Mucosa of descending colon (tissue), 3 donors: ENCODE measurements around the gene SLC39A7. TPM values are rescaled to one million over a fixed set of nuclear protein-coding genes. Genes with fewer than 3 reads are reported as not detected.

ENCODE experiments used
- microRNA-seq: library from miRNA; unstranded; fragments of <30 nt; microRNA quantifications from one replicate; pipeline ENCODE4, GENCODE V29; 2019
- total RNA-seq, 3 donors: library from RNA; stranded (reverse); fragmentation: NEBNext Ultra II Directional in 2 of 3; extraction: Animal tissue kit (Norgen Biotek cat#: 25700) in 2 of 3; gene quantifications; one replicate each; pipeline versions ENCODE4 v1.2.1 to v1.2.4, GENCODE V29; 2021 to 2023
- donor health status: DM: no; HTN: no; CAD: no; lungs with moderate emphysema.
- donor health status: DM: no; HTN: no; CAD: no.
- donor health status: DM: no; HTN: yes; CAD: no.

SLC39A7 gene
- total RNA-seq, 3 donors from 2014 or later: 96.9 to 159 (median 106) TPM

Small RNAs within 50 kb of the gene (microRNA-seq; reads per million reads assigned to microRNA genes)
- 7.7 reads per million, percentile 30 among the genes with 10 or more reads in this experiment for gene MIR219A1

Other genes starting within 250 kb of the SLC39A7 start
- 10 to 100 TPM; 12.4 to 48.5 (median 27.7) TPM for gene HLA-DMA, start 247.8 kb upstream of the SLC39A7 start, total RNA-seq
- gene BRD2, start 232.3 kb upstream of the SLC39A7 start, total RNA-seq: 100 to 1,000 TPM; 133 to 195 (median 168) TPM
- gene HLA-DOA, start 191.3 kb upstream of the SLC39A7 start, total RNA-seq: 1 to 10 TPM; 1.8 to 4.0 (median 3.2) TPM
- 10 to 100 TPM; 46.6 to 62.0 (median 49.9) TPM for gene HLA-DPA1, start 127.2 kb upstream of the SLC39A7 start, total RNA-seq
- 10 to 100 TPM; 31.2 to 55.0 (median 51.2) TPM for gene HLA-DPB1, start 124.9 kb upstream of the SLC39A7 start, total RNA-seq
- 1 to 10 TPM in 1 of 3 donors, under 1 TPM in 2; 0.27 to 1.1 (median 0.52) TPM for gene COL11A2, start 8.4 kb upstream of the SLC39A7 start, total RNA-seq
- gene RXRB, start 202 bp upstream of the SLC39A7 start, total RNA-seq: 10 to 100 TPM; 45.4 to 51.1 (median 51.1) TPM
- 10 to 100 TPM; 12.3 to 23.2 (median 19.7) TPM for gene HSD17B8, start 3.8 kb downstream of the SLC39A7 start, total RNA-seq
- 10 to 100 TPM; 28.4 to 45.1 (median 30.3) TPM for gene RING1, start 7.6 kb downstream of the SLC39A7 start, total RNA-seq
- gene VPS52, start 71.0 kb downstream of the SLC39A7 start, total RNA-seq: 10 to 100 TPM; 58.2 to 82.6 (median 72.7) TPM
- gene RPS18, start 71.2 kb downstream of the SLC39A7 start, total RNA-seq: 1,000 to 10,000 TPM; 1,579 to 1,936 (median 1,680) TPM
- 10 to 100 TPM; 21.6 to 41.7 (median 24.2) TPM for gene B3GALT4, start 76.3 kb downstream of the SLC39A7 start, total RNA-seq
- gene WDR46, start 88.4 kb downstream of the SLC39A7 start, total RNA-seq: 10 to 100 TPM; 25.5 to 37.9 (median 30.9) TPM
- gene PFDN6, start 88.7 kb downstream of the SLC39A7 start, total RNA-seq: 10 to 100 TPM; 37.9 to 50.1 (median 40.2) TPM
- gene RGL2, start 98.1 kb downstream of the SLC39A7 start, total RNA-seq: 10 to 100 TPM; 26.4 to 64.6 (median 38.9) TPM
- gene TAPBP, start 113.2 kb downstream of the SLC39A7 start, total RNA-seq: 100 to 1,000 TPM; 179 to 321 (median 258) TPM
- 10 to 100 TPM; 18.5 to 23.7 (median 20.1) TPM for gene ZBTB22, start 116.9 kb downstream of the SLC39A7 start, total RNA-seq
- 10 to 100 TPM; 34.7 to 46.1 (median 39.7) TPM for gene DAXX, start 122.1 kb downstream of the SLC39A7 start, total RNA-seq
- gene KIFC1, start 191.0 kb downstream of the SLC39A7 start, total RNA-seq: 10 to 100 TPM in 1 of 3 donors, 1 to 10 TPM in 2; 3.5 to 21.1 (median 6.3) TPM
- gene PHF1, start 210.1 kb downstream of the SLC39A7 start, total RNA-seq: 10 to 100 TPM; 29.9 to 96.5 (median 38.1) TPM
- gene CUTA, start 217.2 kb downstream of the SLC39A7 start, total RNA-seq: 100 to 1,000 TPM; 146 to 163 (median 151) TPM
- gene SYNGAP1, start 219.2 kb downstream of the SLC39A7 start, total RNA-seq: 10 to 100 TPM in 1 of 3 donors, 1 to 10 TPM in 2; 8.1 to 39.8 (median 8.8) TPM